ENCODE data around the gene SLC9A6.
"Not testable (repeated sequence)": the region's sequence is repeated elsewhere in the genome, so short reads cannot be mapped to it uniquely, and the experiment has no call there.

The SLC9A6 gene

DNA sequence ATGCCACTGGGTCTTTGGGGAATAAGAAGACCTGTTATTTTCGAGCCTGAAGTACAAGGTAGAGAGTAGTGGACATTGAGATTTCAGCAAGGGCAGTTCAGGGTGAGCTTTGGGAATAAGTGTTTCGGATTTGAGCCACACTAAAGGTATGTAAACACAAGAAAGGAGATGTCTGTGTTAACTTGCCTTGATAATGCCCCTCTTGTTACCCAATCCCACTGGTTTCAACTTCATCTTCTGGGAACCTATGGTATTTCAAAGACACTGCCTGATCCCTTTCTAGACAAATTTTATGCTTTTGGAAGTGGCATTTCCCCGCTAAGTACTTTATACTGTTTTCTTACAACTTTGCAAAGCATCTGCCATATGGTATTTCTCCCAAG lies 79.4 kb downstream of the SLC9A6 start:
- no peak for DNase-seq

DNA sequence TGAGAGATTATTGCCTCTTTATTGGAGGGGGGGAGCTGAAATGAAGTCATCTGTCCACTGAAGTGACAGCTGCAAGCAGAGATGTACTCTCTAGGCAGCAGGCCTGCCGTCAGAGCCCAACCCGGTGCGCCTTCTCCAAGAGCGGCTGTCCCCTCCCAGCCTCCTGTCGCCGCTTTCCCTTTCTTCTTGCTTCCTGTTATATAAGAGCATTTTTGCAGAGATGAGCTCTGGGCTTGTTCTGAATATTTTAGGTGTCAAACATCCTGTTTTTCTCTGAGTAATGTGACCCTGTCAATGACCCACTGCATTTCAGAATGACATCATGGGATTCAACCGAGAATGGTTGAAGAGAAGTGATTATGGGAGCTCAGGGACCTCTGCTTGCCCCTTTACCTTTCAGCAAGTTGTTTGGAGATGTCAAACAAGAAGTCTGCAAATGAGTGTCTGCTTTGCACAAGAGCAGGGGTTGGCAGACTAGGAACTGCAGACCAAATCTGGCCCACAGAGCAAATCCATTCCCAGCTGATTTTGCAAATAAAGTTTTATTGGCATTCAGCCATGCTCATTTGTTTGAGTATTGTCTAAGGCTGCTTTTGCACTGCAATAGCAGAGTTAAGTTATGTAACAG lies 79.9 kb downstream of the SLC9A6 start:
- DNase-seq, result no peak

DNA sequence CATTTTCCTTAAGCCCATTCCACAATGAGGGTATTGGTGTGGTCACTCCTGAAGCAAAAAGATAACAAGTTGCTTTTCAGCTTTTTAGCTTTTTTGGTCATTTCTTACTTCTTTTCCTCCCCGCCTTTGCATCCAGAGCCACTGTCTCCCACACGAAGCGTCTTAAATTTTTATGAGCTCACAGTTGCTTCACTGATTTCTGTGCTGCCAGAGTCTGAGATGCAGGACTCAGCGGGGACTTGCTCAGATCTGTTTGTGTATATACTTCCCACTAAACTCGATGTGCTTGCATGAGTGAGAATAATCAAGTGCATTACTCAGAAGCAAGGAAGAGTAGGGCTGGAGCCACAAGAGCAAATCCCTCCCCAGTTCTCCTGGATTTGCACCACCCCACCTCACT lies 81.9 kb downstream of the SLC9A6 start:
- DNase-seq, result no peak

DNA sequence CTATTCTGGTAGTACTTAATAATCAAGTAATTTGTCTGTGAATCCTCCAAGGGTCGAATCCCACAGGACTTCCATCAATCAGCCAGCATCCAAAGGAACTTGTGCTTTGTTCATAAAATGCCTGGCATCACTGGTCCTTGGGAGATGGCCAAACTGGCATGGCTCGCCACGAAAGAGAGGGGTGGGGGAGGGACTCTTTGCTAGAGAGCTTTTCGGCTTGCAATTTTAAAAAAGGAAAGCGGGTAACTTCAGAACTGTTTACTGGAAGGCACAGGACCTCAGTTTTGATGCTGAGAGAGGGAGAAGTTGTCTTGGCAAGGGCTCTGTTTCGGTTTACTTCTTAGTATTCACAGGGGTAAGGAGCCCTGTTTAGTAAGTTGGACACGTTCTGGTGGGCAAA lies 82.7 kb downstream of the SLC9A6 start:
- DNase-seq, result no peak

DNA sequence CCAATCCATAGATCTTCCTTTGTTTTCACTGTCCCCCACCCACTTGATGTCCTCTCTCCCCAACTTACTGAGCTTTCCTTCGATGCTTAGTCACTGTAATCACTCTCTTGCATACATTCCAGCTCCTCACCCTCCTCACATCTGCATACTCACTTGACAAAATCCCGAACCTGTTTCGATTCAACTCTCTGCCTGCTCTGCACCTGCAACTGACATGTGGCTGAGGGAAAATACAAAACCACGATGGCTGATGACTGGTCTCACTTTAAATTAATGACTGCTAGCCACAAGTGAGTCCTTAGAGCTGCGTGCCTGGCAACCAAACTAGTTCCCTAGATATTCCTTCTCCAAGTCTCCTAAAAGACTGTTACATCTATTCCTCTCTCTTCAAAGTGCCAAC lies 91.7 kb downstream of the SLC9A6 start:
- DNase-seq, result no peak

DNA sequence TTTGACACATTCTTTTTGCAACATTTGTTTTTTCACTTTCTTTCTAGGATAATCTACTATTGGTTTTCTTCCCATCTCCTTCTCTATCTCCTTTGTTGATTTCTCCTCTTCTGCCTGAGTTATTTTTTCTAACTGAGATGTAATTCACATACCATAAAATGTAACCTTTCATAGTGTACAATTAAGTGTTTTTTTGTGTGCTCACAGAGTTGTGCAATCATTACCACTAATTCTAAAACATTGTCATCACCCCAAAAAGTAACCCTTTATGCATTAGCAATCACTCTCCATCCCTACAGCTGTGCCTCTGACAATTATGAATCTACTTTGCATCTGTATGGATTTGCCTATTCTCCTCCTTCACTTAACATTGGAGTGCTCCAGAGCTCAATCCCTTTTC lies 95.5 kb downstream of the SLC9A6 start:
- no peak for DNase-seq

DNA sequence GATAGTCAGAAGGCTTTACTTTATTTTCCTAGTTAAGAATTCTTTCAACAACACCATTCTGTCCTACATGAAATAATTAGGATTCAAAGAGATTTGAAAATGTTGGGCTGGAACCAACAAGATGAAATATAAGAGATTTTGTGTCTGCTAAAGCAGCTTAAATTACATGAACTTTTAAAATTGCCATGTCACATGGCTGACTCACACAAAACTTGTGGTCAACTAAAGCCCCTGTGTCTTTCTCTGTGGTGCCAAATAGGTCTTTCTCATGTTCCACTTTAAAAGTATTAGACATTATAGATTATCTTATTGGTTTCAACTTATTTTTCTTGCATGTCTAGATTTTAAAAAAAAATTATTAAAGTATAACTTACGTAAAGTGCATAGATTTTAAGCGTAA lies 101.3 kb downstream of the SLC9A6 start:
- DNase-seq, result no peak

DNA sequence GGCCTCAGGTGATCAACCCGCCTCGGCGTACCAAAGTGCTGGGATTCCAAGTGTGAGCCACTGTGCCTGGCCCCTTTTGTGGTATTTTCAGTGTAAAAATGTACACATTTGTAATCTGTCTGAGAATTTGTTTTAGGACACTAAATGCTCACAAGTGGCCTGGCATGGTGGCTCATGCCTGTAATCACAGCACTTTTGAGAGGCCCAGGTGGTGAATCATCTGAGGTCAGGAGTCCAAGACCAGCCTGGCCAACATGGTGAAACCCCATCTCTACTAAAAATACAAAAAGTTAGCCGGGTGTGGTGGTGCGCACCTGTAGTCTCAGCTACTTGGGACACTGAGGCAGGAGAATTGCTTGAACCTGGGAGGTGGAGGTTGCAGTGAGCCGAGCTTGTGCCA lies 106.7 kb downstream of the SLC9A6 start:
- not testable (repeated sequence) for DNase-seq

DNA sequence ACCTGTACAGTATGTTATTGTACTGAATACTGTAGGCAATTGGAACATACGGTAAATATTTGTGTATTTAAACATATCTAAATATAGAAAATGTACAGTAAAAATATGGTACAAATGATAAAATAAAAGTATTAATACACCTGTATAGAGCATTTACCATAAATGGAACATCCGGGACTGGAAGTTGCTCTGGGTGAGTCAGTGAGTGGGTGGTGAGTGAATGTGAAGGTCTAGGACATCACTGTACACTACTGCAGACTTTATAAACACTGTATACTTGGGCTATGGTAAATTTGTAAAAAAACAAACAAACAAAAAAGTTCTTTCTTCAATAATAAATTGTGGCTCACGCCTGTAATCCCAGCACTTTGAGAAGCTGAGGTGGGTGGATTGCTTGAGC lies 109.7 kb downstream of the SLC9A6 start:
- DNase-seq, result no peak
